SK-N-SH (cell line): Measurements from ENCODE around the gene PER1.

Source experiments
- EP300 ChIP-seq, 2 experiments: IDR thresholded peaks; 2 replicates each; pipeline versions ENCODE4 v1.4.0 to v1.6.1; 2012; ENCODE audit warnings: borderline replicate concordance in 1 of 2, low read depth in 1 of 2, low read length in 1 of 2
- RAD21 ChIP-seq: IDR thresholded peaks from 2 replicates; pipeline ENCODE4 v1.6.1; 2012; ENCODE audit warnings: mild to moderate bottlenecking, low read length

GRCh38 chr17:8121407-8121680 lies 30.9 kb downstream of the PER1 start:
- TF ChIP-seq RAD21 (no peak), EP300 (IDR thresholded peaks at IDR 0.05; ENCODE audit: borderline replicate concordance in 1 of 2, low read depth in 1 of 2, low read length in 1 of 2) (no peak)
